Peyer's patch (tissue), 4 donors: Measurements from ENCODE around the gene IGFN1.

Experiments used
- CTCF ChIP-seq, 6 experiments: fragments of 450-650 bp in 4 of 6; fragments of 200-600 bp in 2 of 6; sonication (generic) in 1 of 6; IDR thresholded peaks; one replicate each; pipeline ENCODE4 v1.5.1; 2017 to 2019; ENCODE audit warnings: antibody characterized with exemption in 6 of 6, mild to moderate bottlenecking in 3 of 6, moderate library complexity in 1 of 6
- POLR2A ChIP-seq, 2 donors: fragments of 450-650 bp; IDR thresholded peaks; one replicate each; pipeline ENCODE4 v1.5.1; 2017; ENCODE audit warnings: antibody characterized with exemption in 2 of 2, mild to moderate bottlenecking in 2 of 2, moderate library complexity in 2 of 2

- no peak for TF ChIP-seq CTCF (IDR thresholded peaks at IDR 0.05)
- no peak for TF ChIP-seq POLR2A (IDR thresholded peaks at IDR 0.05)
These were observed 17.6 kb downstream of the IGFN1 start for GRCh38 chr1:201208236-201208635.
